GM18520 (cell line): ENCODE data around the gene C2CD5.
"Not testable (repeated sequence)": the region's sequence is repeated elsewhere in the genome, so short reads cannot be mapped to it uniquely, and the experiment has no call there.

Experiments used
- ATAC-seq: cut with Tn5 transposase; IDR thresholded peaks from one replicate; pipeline ENCODE4 v1.9.1; 2021; ENCODE audit not compliant: unreplicated experiment

Gene C2CD5

DNA sequence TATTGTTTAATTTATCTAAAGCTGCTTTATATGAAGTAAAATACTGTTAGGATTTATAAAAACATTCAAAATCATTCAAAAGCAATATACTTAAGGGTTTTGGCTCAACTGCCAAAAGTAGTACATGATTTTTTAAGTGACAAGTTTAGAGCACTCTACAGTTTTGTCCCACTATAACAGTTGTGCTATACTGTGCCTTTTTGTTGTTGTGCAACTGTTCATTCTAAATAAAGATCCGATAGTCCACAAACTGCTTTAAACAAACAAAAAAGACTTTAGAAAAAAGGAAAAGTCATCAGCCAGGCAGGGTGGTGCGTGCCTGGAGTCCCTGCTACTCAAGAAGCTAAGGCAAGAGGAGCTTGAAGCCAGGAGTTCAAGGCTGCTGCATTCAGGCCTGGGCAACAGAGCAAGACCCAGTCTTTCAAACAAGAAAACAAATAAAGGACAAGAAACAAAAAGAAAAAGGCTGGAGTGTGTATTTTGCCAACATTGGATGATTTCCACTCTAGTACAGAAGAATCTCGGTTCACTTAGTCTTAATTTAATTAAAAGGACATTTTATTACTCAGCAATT, 7.3 kb downstream of the C2CD5 start:
- no peak for ATAC-seq

DNA sequence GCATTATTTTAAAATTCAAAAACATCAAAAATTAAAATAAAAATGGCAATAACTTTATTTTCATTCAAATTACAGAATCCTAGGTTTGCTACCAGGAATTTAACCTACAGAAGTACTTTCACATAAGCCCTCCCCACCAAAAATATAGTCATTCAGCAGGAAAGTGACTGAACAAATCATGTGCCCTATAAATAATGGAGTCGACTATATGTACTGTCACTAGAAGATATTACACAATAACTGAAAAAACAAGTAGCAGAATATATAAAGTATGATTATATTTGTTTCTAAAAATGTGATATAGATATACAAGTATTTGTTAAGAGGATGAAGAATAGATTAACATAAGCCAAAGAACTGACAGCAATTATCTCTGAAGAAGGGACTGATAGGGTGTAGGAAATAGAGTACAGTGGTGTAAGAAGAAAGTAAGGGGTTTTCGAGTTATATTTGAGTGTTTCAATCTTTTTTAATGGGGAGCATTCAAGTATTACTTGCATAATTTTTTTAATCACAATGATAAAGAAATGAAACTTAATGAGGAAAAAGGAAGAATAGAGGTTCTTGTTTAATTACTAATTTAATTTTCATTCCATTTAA, 7.9 kb downstream of the C2CD5 start:
- ATAC-seq, result no peak

DNA sequence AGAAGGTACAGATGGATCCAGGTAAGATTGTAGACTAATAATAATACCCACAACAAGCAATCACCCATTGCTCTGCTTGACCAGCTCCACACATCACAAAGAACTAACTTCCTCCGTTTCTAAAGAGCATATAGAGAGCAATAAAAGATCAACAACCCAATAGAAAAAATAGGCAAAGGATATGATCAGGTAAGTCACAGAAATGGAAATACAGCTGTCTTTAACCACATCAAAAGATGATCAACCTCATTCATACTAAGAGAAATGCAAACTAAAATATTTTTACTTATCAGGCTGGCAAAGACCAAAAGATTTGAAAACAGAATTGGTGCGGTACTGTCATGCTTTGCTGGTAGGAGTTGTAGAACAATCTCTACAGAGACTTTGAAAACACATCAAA, 8.9 kb downstream of the C2CD5 start:
- no peak for ATAC-seq

DNA sequence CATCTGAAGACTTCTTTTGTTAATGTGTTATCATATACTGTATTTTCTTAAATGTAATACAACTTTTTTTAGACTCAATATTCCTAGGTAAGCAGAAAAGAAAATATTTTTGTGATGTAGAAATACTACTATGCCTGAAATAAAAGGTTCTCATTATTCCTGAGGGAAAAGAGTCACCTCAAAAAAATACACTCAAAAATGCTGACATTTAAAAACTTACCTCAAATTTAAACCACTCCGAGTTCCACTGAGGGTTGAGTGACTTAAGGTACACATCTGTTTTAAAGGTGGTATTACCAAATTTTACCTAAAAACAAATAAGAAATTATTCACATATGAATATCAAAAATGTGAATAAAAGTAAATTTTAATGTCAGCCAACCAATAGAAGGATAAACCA, 9.3 kb downstream of the C2CD5 start:
- no peak for ATAC-seq

DNA sequence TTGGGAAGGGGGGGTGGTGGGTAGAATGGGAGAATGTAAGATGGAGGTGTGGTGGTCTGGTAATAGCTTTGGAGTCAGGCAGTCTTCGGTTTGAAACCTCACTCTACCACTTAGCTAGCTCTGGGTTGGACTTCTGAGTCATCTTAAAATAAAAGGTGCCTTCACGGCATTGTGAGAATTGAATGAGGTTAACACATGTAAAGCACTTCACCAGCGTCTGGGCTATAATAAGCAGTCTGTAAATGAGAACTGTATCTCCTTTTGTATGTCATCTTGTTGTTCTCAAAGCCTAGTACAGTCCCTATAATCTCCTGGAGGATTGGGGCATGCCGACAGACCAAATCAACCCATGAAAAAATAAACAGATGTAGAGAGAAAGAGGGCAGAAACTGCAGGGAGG, 11.2 kb downstream of the C2CD5 start:
- peak; percentile 99 for ATAC-seq

DNA sequence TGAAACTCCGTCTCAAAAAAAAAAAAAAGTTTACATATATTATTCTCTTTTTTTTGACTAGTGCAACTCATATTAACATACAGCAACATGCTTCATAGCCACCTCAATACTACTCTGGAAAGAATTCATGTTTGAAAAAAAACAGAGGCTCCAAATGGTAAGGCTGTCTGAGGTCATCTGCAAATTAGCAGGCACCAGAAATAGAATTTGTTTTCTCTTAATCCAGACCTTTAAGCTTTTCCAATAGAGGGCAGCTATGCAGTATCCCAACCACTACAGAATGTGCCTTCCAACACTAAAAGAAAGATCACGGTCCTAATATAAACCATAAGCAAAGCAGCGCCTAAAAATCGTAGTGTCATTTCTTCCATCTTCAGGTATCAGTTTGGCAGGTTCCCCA, 12.0 kb downstream of the C2CD5 start:
- ATAC-seq, result no peak

DNA sequence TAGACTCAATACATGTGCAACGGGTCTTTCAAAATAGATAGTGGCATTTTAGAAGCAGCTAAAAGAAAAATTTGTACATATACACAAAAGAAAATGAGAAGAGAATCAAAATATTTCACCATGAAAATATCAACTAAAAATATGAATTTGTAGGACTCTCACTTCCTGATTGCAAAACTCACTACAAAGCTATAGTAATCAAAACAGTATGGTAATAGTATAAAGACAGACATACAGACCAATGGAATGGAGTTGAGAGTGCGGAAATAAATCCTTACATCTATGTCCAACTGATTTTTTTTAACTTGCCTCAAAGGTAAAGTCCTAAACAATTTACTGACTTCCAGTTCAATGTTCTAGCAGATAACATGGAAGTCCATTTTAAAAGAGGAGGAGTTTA, 13.1 kb downstream of the C2CD5 start:
- ATAC-seq, result no peak

DNA sequence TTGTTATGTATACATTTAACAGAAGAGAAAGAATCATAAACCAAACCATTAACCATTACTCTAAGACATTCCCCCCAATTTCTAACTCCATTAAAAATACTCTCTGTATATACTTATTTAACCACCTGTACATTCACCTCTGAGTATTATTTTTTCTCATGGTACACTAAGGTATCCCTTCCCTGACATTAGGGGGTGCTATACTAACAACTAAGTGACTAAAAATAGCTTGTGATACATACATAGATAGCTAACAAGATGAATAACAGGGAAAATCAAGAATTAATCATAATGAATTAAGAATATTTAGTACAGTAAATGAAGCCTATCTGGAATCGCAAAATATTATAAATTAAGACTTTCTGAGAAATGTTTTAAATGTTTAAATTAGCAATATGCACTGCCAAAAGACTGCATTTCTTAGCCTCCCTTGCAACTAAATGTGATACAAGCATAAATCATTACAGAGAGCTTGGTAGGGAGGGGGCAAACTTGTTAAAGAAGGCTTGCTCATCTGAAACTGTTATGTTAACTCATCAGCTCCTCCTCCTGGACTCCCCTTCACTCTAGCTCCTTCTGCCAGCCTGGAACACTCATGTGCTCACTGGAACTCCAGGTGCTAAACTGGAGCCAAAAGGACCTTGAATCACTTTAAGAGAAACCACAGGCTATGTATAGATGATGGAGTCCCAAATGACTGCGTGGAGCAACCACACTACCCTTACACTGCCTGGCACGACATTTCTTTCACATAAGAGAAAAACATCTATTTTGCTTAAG, 14.9 kb downstream of the C2CD5 start:
- ATAC-seq, result peak; percentile 30

DNA sequence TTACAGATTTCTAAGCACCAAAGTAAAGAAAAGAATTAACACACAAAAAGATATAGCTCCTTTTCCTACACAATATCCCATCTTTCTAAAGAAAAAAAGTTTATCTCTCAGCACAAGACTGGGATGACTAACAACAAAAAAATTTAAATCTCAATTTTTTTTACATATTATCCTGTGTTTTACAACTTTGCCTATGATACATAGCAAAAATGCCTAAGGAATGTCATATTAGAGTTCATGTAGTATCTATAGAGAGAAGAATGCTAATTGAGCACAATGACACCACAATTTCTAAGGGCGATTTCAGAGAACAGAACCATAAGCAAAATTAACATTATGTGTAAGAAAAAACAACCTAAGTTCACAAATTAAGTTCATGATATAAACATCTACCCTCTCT, 16.3 kb downstream of the C2CD5 start:
- ATAC-seq, result no peak

DNA sequence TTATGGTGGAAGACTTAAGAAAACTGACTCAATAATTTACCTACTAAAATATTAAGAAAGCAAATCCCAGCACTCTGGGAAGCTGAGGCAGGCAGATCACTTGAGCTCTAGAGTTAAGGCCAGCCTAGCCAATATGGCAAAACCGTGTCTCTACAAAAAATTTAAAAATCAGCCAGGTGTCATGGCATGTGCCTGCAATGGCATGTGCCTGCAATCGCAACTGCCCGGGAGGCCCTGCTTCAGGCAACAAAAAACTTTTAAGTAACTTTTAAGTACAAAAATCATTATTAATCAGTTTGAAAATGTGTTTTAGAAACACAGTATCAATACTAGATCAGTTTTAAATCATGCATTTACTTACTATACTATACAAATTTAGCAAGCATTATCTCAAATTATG, 17.5 kb downstream of the C2CD5 start:
- ATAC-seq, result no peak

DNA sequence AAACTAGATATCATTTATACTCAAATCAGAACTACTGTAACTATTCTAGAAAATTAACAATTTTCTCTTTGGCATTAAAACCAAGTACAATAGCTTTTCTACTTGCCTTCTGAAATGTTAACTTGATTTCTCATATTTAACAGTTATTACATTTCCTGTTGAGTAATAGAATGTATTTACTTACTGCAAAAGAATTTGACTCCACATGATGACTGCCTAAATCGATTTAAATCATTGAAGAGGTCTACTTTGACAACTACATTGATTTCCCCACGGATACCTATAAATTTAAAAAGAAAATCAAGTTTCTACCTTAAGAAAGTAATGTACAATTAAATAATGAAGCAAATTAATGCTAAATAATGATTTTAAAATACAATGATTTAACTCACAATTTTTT, 18.9 kb downstream of the C2CD5 start:
- ATAC-seq, result no peak

DNA sequence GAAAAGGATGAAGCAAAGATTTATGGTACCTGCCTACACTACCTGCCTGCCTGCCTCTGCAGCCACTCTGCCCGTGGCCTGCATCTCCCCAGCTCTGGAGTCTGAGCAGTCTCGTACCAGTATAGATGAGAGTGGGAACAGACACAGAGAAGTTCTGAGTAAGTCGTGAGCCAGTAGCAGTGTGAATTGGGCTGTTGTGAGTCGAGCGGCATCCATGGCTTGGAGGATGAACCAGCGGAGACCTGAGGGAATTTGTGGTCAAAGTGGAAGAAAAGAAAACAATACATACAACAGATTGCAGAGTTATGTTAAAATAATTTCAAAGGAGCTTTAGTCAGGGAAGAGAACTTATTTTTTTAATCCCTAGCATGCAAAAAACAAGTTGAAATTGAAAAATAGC, 25.3 kb downstream of the C2CD5 start:
- ATAC-seq, result no peak

DNA sequence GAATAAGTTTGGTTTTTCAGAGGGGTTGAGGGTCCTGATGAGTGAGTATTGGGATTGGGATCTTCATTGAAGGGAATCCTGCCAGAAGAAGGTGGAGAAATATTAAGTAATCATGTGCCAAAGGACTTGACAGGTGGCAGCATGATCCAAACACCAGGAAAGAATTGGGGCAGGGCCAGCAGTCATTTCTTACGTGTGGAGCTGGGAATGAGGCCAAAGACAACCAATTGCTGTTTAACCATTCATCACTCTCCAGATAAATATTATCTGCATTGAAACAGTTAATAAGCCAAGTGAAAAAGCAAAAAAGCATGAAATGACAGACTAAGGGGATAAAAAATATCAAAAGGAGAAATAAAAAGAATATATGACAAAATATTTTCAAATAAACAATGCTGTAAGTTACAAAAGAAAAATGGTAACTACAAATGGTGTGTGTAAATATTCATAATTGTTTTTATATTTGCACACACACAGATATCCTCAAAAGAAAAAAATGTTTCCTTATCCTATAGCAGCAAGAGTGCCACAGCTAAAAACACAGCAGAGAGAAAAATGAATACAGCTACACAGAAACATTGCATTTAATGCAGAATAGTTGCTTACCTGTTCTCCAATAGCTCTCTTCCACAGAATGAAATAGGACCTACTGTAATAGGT, 26.2 kb downstream of the C2CD5 start:
- ATAC-seq, result no peak

DNA sequence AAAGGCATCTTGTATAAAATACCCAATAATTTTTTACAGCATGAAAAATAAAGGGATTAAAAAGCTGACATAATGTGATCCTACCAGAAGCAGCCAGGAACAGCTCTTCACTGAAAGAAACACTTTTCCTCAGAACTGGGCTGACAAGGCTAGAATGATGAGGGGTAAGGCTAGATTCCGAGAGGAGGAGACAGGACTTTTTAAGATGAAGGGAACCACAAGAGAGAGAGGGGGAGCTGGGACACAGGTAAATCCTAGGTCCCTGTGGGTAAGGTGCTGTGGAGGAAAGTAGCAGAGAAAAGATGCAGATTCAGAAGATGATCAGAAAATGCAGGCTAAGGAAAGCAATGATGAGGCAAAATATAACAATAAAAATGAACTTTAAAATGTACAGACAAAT, 29.5 kb downstream of the C2CD5 start:
- no peak for ATAC-seq

DNA sequence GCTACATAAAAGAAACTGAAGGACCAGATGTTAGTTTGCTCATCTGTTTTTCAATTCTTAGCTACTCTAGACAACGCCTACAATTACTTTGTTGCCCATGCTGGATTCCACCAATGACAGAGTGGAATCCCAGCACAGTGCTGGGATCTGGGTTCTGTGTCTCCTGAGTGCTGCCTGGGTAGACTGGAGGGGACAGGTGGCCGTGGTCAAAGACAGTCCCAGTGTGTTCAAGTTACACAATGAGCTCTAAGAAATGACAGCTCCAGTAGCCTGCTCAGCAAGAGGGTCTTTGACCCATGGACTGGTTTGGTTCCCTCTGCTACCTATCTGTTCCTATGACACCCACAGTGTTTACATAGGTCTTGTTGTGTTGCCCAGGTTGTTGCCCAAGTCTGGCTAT, 38.5 kb downstream of the C2CD5 start:
- no peak for ATAC-seq

DNA sequence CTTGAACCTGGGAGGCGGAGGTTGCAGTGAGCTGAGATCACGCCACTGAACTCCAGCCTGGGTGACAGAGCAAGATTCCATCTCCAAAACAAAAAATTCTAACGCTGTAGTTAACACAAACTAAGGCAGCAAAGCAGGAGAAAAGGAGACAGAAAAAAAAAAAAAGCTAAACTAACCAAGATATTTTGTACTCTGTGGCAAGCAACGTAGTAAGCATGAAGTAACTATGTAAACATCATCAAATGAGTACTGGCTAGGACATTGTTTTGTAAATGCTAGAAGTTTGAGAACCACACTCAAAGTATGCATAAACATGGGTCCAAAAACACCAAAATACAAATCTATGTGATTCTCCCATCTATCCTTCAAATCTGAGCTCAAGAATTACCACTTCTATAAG, 44.2 kb downstream of the C2CD5 start:
- no peak for ATAC-seq

DNA sequence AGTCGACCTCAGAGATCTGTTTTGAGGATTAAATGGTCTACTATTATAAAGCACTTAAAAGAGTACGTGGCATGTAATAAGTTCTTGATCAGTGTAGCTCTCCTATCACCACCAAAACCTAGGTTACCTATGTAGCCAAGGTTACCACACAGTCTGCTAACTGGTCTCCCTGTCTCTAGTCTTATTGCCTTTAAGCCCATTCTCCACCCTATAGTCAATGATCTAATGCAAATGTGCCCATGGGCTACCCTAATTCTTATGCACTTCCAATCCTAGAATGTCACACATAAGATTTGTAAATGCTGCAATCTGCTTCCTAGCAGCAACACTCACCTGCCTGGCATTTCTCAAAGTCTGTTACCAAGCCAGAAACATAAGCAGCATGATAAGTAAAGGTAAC, 44.9 kb downstream of the C2CD5 start:
- no peak for ATAC-seq

DNA sequence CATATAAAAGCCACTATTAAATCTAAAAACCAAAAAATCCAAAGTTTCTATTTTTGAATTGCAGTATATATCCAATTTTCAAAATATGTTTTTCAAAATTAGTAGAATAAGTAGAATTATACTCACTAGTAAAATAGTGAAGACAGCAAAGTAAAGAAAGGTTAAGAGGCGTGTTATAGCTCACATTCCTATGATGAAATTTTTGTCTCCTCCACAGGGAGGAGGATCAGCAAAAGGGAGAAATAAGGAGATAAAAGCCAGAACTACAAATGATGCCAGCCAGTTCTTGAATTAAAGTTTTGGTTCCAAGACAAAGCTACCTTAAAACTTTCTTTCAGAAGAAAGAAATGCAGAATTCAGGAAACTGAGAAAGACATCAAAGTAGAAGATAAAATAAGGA, 50.0 kb downstream of the C2CD5 start:
- no peak for ATAC-seq

DNA sequence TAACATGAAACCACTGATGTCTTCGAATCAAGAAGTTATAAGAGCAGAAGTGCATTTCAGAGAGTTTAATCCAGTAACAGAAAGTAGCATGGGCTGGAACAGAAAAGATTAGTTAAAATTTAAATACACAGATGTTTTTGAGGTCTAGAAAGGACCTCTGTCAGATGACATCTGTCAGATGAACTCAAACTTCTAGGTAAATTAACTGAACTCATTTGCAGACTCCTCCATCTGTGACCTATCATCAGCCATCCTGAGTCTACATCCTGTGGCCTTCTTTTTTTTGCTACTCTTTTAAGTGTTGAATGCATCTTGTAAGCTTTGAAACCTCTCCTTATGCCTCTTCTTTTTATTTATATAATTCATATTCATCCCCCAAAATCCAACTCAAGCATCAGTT, 53.3 kb downstream of the C2CD5 start:
- ATAC-seq, result no peak

DNA sequence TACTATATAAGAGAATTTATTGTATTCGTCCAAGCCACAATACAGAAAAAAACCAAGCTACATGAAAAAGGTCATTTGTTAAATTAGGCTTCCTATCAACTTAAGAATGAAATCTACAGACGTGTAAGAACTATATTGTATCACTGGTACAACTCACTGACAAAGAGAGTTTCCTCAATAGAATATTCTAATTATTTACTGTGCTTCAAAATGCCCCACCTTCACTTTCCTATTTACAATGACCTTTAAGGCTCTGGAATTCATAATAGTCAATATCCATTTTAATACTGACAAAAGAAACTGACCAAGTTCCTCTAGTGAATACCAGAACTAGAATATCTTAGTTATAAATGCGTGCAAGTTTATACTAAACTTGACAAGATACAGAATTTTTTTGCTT, 55.9 kb downstream of the C2CD5 start:
- no peak for ATAC-seq

DNA sequence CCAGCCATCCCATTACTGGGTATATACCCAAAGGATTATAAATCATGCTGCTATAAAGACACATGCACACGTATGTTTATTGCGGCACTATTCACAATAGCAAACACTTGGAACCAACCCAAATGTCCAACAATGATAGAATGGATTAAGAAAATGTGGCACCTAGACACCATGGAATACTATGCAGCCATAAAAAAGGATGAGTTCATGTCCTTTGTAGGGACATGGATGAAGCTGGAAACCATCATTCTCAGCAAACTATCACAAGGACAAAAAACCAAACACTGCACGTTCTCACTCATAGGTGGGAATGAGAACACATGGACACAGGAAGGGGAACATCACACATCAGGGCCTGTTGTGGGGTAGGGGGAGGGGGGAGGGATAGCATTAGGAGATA, 56.7 kb downstream of the C2CD5 start:
- not testable (repeated sequence) for ATAC-seq

DNA sequence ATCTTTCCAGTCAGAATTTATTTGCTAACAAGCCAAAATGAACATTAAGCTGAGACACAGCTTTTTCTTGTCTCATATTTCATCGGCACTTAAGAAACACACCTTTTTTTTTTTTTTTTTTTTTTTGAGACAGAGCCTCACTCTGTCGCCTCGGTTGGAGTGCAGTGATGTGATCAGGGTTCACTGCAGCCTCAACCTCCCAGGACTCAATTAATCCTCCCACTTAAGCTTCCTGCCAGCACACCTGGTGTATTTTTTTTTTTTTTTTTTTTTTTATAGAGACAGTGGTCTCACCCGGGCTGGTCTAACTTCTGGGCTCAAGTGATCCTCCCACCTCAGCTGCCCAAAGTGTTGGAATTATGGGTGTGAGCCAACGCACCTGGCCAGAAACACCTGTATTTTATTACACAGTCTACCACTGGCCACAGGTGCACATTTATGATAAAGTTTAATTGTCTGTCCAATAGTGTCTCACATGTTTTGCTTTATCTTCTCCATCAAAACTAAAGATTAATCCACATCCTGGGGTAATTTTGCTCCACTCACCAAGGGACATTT, 62.7 kb downstream of the C2CD5 start:
- ATAC-seq, result no peak
